SK-N-MC (cell line): ENCODE measurements around the gene MOB3A.
"Not testable (repeated sequence)": the region's sequence is repeated elsewhere in the genome, so short reads cannot be mapped to it uniquely, and the experiment has no call there.

Experiments used
- DNase-seq: peaks from one replicate; pipeline ENCODE4 v3.0.0-alpha.2; 2011; ENCODE audit warnings: low read depth, low spot score
- H3K27ac ChIP-seq: fragments of 200-600 bp; sonication (generic); 2 replicates; pipeline ENCODE4 v1.5.1; 2016; ENCODE audit warnings: mixed run types
- H3K36me3 ChIP-seq: fragments of 200-600 bp; sonication (generic); 2 replicates; pipeline ENCODE4 v1.6.1; 2017; ENCODE audit warnings: antibody characterized with exemption, low read length, mixed read lengths; ENCODE audit not compliant: insufficient read depth
- H3K4me3 ChIP-seq: fragments of 200-600 bp; sonication (generic); 2 replicates; pipeline ENCODE4 v1.5.1; 2016
- H3K9ac ChIP-seq: fragments of 200-600 bp; sonication (generic); 2 replicates; pipeline ENCODE4 v1.8.0; 2017; ENCODE audit warnings: mixed run types, mixed read lengths; ENCODE audit not compliant: insufficient read length
- H3K9me3 ChIP-seq: fragments of 200-600 bp; sonication (generic); 2 replicates; pipeline ENCODE4 v1.6.1; 2017; ENCODE audit warnings: low read depth, mild to moderate bottlenecking, antibody characterized with exemption, low read length, moderate library complexity, mixed read lengths
- EZH2 ChIP-seq: fragments of 200-600 bp; sonication (generic); IDR thresholded peaks from one replicate; pipeline ENCODE4 v1.6.1; 2017; ENCODE audit warnings: antibody characterized with exemption
- FOXP2 ChIP-seq: optimal IDR thresholded peaks from 2 replicates; pipeline ENCODE3; 2011; ENCODE audit warnings: mild to moderate bottlenecking, moderate library complexity; ENCODE audit not compliant: insufficient read depth; ENCODE audit errors: extremely low read length, control extremely low read depth
- POLR2AphosphoS5 ChIP-seq: IDR thresholded peaks from 2 replicates; pipeline ENCODE4 v1.6.1; 2012; ENCODE audit warnings: mild to moderate bottlenecking, low read depth, low read length, borderline replicate concordance

Gene MOB3A

GRCh38 chr19:2089727-2090053 is 6.4 kb downstream of the MOB3A start:
- Histone ChIP-seq H3K36me3 (peaks cover 4% of the 10 kb centered on the region; the same call in 1 of the 2 replicates), H3K4me3 (no peak overlapping the region), H3K9me3 (no peaks in the 10 kb centered on the region), H3K27ac (no peak overlapping the region), H3K9ac (no peak overlapping the region)
- DNase-seq, result no peak
- TF ChIP-seq EZH2, result no peak
- no peak for TF ChIP-seq FOXP2
- TF ChIP-seq POLR2AphosphoS5, result no peak

DNA sequence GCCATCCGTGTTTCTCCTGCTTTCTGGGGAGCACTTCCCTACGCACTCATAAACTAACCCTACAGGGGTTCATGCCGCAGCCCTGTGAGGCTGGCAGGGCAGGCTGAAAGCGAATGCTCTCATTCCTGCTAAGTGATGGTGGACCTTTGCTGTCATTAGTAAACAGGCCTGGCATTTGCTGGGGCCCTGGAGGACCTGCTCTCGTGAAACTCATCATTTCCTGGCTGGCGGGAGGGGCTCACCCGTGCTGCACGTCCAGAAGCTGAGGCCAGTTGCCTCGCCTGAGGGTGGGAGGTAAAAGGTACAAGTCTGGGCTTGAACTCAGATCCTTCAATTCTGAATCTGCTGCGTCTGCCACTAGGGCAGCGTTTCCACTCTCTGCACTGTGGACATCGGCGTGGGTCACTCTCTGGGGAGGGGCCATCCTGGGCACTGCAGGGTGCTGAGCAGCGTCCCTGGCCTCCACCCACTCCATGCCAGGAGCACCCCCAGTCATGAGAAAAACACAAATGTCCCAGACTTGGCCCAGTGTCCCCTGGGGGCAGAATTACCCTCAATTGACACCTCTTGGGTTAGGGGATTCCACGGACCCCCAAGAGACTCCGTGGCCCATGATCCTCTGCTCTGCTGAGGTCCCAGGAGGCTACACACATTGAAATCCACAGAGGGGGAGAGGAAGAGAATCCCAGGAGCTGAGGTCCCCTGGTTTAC is 7.0 kb downstream of the MOB3A start:
- peaks cover 4% of the 10 kb centered on the region; the same call in 1 of the 2 replicates for H3K36me3 ChIP-seq
- H3K27ac ChIP-seq, result 0 out of 2 replicates have a peak overlapping the region, but pooled peaks have one; percentile 40
- no peaks in the 10 kb centered on the region for H3K9me3 ChIP-seq
- TF ChIP-seq FOXP2 (no peak), EZH2 (no peak), POLR2AphosphoS5 (no peak)
- no peak for DNase-seq
- H3K9ac ChIP-seq, result no peak overlapping the region
- no peak overlapping the region for H3K4me3 ChIP-seq

- Histone ChIP-seq H3K9me3 (no peaks in the 10 kb centered on the region), H3K36me3 (no peaks in the 10 kb centered on the region), H3K27ac (no peak overlapping the region), H3K4me3 (no peak overlapping the region), H3K9ac (no peak overlapping the region)
- no peak for DNase-seq
- TF ChIP-seq FOXP2, result no peak
- TF ChIP-seq POLR2AphosphoS5, result no peak
- no peak for TF ChIP-seq EZH2
Measured at GRCh38 chr19:2087621-2088100, 8.5 kb downstream of the MOB3A start.

GRCh38 chr19:2086695-2087620 is 9.2 kb downstream of the MOB3A start:
- H3K9me3 ChIP-seq, H3K27ac ChIP-seq, DNase-seq, H3K9ac ChIP-seq, H3K4me3 ChIP-seq, H3K36me3 ChIP-seq: not testable (repeated sequence)

DNA sequence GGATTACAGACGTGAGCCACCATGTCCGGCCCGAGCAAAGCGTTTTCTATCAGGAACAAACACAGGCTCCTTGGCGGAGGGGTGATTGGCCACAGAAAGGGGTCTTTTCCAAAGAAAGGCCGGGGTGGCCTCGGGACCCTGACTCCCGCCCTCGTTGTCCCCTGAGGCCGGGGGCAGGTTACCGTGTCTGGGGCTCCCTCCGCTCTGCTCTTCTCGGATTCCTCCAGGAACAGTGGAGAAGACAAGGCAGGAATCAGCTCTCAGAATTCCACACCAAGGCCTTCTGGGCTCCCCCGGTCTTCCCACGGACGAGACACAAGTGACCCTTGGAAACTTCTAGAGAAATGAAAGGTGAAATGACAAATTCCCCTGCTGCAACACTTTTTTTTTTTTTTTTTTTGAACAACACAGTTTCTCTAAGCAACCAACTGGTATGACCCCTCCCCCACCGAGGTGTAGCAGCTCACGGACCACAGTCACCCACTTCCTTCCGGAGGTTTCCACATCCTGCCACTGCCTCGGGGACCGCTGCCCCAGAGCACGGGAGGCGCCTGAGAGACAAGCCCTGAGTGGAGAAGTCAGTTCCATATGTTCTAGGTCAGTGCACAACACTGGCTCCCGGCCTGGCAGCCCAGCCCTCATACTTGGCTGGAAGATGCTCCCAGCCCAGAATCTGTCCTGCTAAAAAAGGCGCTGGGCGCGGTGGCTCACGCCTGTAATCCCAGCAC is 11.0 kb downstream of the MOB3A start:
- no peak overlapping the region for H3K4me3 ChIP-seq
- H3K36me3 ChIP-seq, result no peaks in the 10 kb centered on the region
- TF ChIP-seq POLR2AphosphoS5 (no peak), EZH2 (no peak), FOXP2 (no peak)
- H3K9me3 ChIP-seq, result no peaks in the 10 kb centered on the region
- no peak overlapping the region for H3K9ac ChIP-seq
- DNase-seq, result no peak
- H3K27ac ChIP-seq, result no peak overlapping the region

DNA sequence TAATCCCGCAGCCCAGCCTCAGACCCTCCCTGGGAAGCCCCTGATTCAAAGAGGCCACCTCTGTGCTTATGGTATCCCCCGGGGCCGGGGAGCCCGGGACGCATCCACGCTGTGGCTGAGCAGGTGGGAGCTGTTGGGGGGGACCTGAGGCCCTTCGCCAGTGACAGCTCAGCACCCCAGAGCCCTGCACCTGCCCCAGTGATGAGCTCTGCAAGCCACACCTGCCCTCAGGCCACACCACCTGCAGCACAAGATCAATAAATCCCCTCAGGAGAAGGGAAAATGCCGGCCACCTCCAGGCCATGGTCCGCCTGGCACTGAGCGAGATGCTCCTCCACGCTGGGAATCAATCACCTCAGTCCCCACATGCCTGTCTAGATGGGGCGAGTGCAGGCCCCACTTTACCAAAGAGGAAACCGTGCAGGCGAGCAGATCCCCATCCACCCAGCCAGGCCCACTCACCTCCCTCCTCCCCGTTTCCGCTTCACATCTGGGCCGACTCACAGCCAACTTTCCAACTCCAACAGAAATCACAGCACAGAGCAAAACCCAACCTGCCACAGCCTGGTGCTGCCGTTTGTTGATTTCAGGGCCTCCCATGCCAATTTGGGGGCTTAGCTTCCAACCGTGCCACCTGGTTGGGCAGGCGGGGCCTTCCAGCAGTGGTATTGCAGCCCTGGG is 12.8 kb downstream of the MOB3A start:
- H3K9me3 ChIP-seq, result no peaks in the 10 kb centered on the region
- H3K27ac ChIP-seq, result no peak overlapping the region
- no peak for DNase-seq
- no peak overlapping the region for H3K9ac ChIP-seq
- H3K4me3 ChIP-seq, result no peak overlapping the region
- no peak for TF ChIP-seq POLR2AphosphoS5
- TF ChIP-seq EZH2, result no peak
- no peak for TF ChIP-seq FOXP2
- no peaks in the 10 kb centered on the region for H3K36me3 ChIP-seq

DNA sequence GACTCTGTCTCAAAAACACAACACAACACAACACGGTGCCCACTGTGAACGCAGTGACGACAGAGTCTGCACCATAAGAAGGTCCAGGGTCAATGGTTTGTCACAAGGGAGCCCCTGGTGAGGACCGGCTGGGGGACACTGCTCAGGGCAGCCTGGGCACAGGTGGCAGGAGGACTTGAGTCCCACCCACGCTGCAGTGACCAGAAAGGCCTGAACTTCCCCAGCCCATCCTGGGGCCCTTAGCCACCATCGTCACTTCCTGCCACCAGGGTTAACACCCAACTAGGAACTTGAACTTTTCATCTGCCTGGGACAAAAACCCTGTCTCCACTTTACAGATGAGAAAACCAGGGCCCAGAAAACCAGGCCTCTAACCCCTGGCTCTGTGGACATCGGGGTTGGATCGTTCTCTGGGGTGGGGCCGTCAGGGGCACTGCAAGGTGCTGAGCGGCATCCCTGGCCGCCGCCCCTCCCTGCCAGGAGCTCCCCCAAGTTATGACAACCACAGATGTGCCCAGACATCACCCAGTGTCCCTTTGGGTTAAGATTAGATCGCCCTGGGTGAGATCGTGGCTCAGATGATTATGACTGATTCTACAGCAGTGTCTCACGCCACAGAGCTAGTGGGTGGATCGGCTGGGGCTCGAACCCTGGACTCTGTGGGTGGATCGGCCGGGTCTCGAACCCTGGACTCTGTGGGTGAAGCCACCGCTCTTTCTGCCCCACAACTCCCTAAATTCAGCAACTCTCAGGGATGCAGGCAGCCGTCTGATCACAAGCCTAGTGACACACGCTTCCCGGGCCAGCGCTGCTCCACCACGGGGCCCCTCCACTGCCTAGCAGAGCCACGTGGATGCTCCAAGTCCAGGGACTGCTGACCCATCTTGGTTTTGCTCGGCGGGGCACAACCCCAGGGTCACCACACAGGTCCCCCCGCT is 14.0 kb downstream of the MOB3A start:
- Histone ChIP-seq H3K27ac (no peak overlapping the region), H3K9me3 (no peaks in the 10 kb centered on the region), H3K9ac (no peak overlapping the region), H3K36me3 (no peaks in the 10 kb centered on the region), H3K4me3 (no peak overlapping the region)
- TF ChIP-seq FOXP2, result no peak
- TF ChIP-seq POLR2AphosphoS5, result no peak
- no peak for TF ChIP-seq EZH2
- no peak for DNase-seq
